GM23338 (cell line): Measurements from ENCODE around the gene NT5DC3. TPM values are rescaled to one million over a fixed set of nuclear protein-coding genes. Genes with fewer than 3 reads are reported as not detected.

Experiments used
- ATAC-seq: fragments of 200-7000 bp; cut with Tn5 transposase; 3 replicates; pipeline ENCODE4 v1.9.1; 2020
- DNase-seq: peaks from one replicate; pipeline ENCODE4 v3.0.0-alpha.2; 2015; ENCODE audit warnings: low spot score
- H2AFZ ChIP-seq: fragments of 200-600 bp; sonication (generic); 2 replicates; pipeline ENCODE4 v1.8.0; 2016; ENCODE audit warnings: antibody characterized with exemption, mild to moderate bottlenecking, moderate library complexity
- H3F3A ChIP-seq: fragments of 200-600 bp; sonication (generic); replicated peaks from 2 replicates; pipeline ENCODE4 v1.8.0; 2017; ENCODE audit warnings: antibody characterized with exemption, mixed run types, low read depth
- H3K27ac ChIP-seq: fragments of 200-600 bp; sonication (generic); 2 replicates; pipeline ENCODE4 v1.6.1; 2016; ENCODE audit warnings: low read depth
- H3K27me3 ChIP-seq: fragments of 200-600 bp; sonication (generic); 2 replicates; pipeline ENCODE4 v1.8.0; 2016; ENCODE audit warnings: mild to moderate bottlenecking, mixed run types, moderate library complexity; ENCODE audit not compliant: insufficient read depth
- H3K36me3 ChIP-seq: fragments of 200-600 bp; sonication (generic); 2 replicates; pipeline ENCODE4 v1.8.0; 2016; ENCODE audit warnings: mild to moderate bottlenecking; ENCODE audit not compliant: insufficient read depth
- H3K4me1 ChIP-seq: fragments of 200-600 bp; sonication (generic); 2 replicates; pipeline ENCODE4 v1.8.0; 2016; ENCODE audit warnings: mild to moderate bottlenecking, moderate library complexity; ENCODE audit not compliant: insufficient read depth
- H3K4me2 ChIP-seq: fragments of 200-600 bp; sonication (generic); 2 replicates; pipeline ENCODE4 v1.7.1; 2017; ENCODE audit warnings: mixed run types
- H3K4me3 ChIP-seq: fragments of 200-600 bp; sonication (generic); 2 replicates; pipeline ENCODE4 v1.6.1; 2016; ENCODE audit warnings: mixed run types
- H3K79me2 ChIP-seq: fragments of 200-600 bp; sonication (generic); replicated peaks from 2 replicates; pipeline ENCODE4 v1.8.0; 2017; ENCODE audit warnings: mild to moderate bottlenecking; ENCODE audit not compliant: insufficient read depth
- H3K9me2 ChIP-seq: fragments of 200-600 bp; sonication (generic); 2 replicates; pipeline ENCODE4 v1.8.0; 2017; ENCODE audit not compliant: insufficient read depth
- H4K20me1 ChIP-seq: fragments of 200-600 bp; sonication (generic); replicated peaks from 2 replicates; pipeline ENCODE4 v1.8.0; 2017; ENCODE audit warnings: mild to moderate bottlenecking; ENCODE audit not compliant: insufficient read depth
- H3K27ac Mint-ChIP-seq: 2 replicates; pipeline ENCODE4 v1.8.0; 2020; ENCODE audit warnings: inconsistent platforms, mild to moderate bottlenecking, moderate library complexity, mixed read lengths
- H3K27me3 Mint-ChIP-seq: 3 replicates; pipeline ENCODE4 v1.8.0; 2022; ENCODE audit warnings: low read depth, mild to moderate bottlenecking, moderate library complexity, mixed read lengths, inconsistent platforms; ENCODE audit not compliant: insufficient read depth, poor library complexity
- H3K36me3 Mint-ChIP-seq: 3 replicates; pipeline ENCODE4 v1.8.0; 2021; ENCODE audit warnings: low read depth, mild to moderate bottlenecking, inconsistent platforms, moderate library complexity, mixed read lengths
- H3K4me1 Mint-ChIP-seq: 3 replicates; pipeline ENCODE4 v1.8.0; 2020; ENCODE audit warnings: mild to moderate bottlenecking, inconsistent platforms, mixed read lengths
- H3K4me3 Mint-ChIP-seq: 3 replicates; pipeline ENCODE4 v1.8.0; 2021; ENCODE audit warnings: moderate library complexity, mild to moderate bottlenecking, inconsistent platforms, mixed read lengths
- H3K9me3 Mint-ChIP-seq: 3 replicates; pipeline ENCODE4 v1.8.0; 2020; ENCODE audit warnings: moderate library complexity, mild to moderate bottlenecking, inconsistent platforms, mixed read lengths
- CREB1 ChIP-seq: fragments of 250-450 bp; sonication (Bioruptor Pico); IDR thresholded peaks from 2 replicates; pipeline ENCODE4 v1.5.0; 2020; ENCODE audit warnings: low read depth, mild to moderate bottlenecking, moderate library complexity
- EZH2 ChIP-seq: fragments of 200-600 bp; sonication (generic); IDR thresholded peaks from one replicate; pipeline ENCODE4 v1.8.0; 2017; ENCODE audit warnings: antibody characterized with exemption, mild to moderate bottlenecking, low read depth; ENCODE audit not compliant: unreplicated experiment
- EZH2phosphoT487 ChIP-seq: fragments of 200-600 bp; sonication (generic); IDR thresholded peaks from one replicate; pipeline ENCODE4 v1.8.1; 2018; ENCODE audit warnings: antibody characterized with exemption; ENCODE audit not compliant: unreplicated experiment
- JUNB ChIP-seq: IDR thresholded peaks from one replicate; pipeline ENCODE4 v1.6.1; 2016; ENCODE audit warnings: antibody characterized with exemption; ENCODE audit not compliant: unreplicated experiment
- NANOG ChIP-seq: IDR thresholded peaks from 2 replicates; pipeline ENCODE4 v1.6.1; 2016; ENCODE audit warnings: antibody characterized with exemption, borderline replicate concordance
- POLR2AphosphoS5 ChIP-seq: IDR thresholded peaks from 2 replicates; pipeline ENCODE4 v1.6.1; 2016; ENCODE audit warnings: antibody characterized with exemption, low read depth
- STAT1 ChIP-seq: IDR thresholded peaks from one replicate; pipeline ENCODE4 v1.6.1; 2016; ENCODE audit warnings: antibody characterized with exemption; ENCODE audit not compliant: unreplicated experiment
- ZNF331 ChIP-seq: fragments of 250-450 bp; sonication (Bioruptor Pico); IDR thresholded peaks from 2 replicates; pipeline ENCODE4 v1.5.0; 2020; ENCODE audit warnings: low read depth, mild to moderate bottlenecking, moderate library complexity
- polyA plus RNA-seq: library from polyadenylated mRNA; unstranded; fragments of >200 nt; fragmentation: Nextera tagmentation; extraction: Ambion mirVana; gene quantifications from 2 replicates; pipeline ENCODE4 v1.2.1, GENCODE V29; 2016
- total RNA-seq: library from RNA; depleted of rRNA; stranded (reverse); fragments of >200 nt; shearing (Covaris generic); gene quantifications from 2 replicates; pipeline ENCODE4 v1.2.3, GENCODE V29; 2014
- TF ChIP-seq, protein P1 (sequence below): fragments of 250-450 bp; sonication (Bioruptor Pico); IDR thresholded peaks from 2 replicates; pipeline ENCODE4 v1.5.0; 2020; ENCODE audit warnings: mild to moderate bottlenecking, moderate library complexity
- TF ChIP-seq, protein P2 (sequence below): IDR thresholded peaks from 2 replicates; pipeline ENCODE4 v1.6.1; 2016; ENCODE audit warnings: antibody characterized with exemption

Gene NT5DC3
- total and polyA plus RNA-seq, 2 experiments from 2014 or later: 2.2 to 12.5 TPM

DNA sequence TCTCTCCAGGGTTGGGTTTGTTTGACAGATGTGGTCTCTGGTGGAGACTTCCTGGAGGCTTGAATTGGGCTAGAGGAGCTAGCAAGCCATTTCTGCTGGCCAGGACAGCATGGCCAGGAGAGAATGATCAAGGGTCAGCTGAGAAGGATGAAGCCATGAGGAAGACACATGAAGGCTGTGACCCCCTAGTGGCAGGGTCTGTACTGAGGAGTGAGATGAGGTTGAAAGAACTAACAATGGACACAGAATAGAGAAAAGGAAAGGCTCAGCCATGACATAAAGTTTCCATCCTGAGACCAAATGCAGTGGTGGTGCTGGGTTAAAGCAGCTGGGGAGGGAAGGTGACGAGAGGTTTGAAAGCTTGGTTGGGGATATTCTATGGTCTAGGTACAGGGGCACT is 89.9 kb downstream of the NT5DC3 start (continued):
- TF ChIP-seq, protein P1, sequence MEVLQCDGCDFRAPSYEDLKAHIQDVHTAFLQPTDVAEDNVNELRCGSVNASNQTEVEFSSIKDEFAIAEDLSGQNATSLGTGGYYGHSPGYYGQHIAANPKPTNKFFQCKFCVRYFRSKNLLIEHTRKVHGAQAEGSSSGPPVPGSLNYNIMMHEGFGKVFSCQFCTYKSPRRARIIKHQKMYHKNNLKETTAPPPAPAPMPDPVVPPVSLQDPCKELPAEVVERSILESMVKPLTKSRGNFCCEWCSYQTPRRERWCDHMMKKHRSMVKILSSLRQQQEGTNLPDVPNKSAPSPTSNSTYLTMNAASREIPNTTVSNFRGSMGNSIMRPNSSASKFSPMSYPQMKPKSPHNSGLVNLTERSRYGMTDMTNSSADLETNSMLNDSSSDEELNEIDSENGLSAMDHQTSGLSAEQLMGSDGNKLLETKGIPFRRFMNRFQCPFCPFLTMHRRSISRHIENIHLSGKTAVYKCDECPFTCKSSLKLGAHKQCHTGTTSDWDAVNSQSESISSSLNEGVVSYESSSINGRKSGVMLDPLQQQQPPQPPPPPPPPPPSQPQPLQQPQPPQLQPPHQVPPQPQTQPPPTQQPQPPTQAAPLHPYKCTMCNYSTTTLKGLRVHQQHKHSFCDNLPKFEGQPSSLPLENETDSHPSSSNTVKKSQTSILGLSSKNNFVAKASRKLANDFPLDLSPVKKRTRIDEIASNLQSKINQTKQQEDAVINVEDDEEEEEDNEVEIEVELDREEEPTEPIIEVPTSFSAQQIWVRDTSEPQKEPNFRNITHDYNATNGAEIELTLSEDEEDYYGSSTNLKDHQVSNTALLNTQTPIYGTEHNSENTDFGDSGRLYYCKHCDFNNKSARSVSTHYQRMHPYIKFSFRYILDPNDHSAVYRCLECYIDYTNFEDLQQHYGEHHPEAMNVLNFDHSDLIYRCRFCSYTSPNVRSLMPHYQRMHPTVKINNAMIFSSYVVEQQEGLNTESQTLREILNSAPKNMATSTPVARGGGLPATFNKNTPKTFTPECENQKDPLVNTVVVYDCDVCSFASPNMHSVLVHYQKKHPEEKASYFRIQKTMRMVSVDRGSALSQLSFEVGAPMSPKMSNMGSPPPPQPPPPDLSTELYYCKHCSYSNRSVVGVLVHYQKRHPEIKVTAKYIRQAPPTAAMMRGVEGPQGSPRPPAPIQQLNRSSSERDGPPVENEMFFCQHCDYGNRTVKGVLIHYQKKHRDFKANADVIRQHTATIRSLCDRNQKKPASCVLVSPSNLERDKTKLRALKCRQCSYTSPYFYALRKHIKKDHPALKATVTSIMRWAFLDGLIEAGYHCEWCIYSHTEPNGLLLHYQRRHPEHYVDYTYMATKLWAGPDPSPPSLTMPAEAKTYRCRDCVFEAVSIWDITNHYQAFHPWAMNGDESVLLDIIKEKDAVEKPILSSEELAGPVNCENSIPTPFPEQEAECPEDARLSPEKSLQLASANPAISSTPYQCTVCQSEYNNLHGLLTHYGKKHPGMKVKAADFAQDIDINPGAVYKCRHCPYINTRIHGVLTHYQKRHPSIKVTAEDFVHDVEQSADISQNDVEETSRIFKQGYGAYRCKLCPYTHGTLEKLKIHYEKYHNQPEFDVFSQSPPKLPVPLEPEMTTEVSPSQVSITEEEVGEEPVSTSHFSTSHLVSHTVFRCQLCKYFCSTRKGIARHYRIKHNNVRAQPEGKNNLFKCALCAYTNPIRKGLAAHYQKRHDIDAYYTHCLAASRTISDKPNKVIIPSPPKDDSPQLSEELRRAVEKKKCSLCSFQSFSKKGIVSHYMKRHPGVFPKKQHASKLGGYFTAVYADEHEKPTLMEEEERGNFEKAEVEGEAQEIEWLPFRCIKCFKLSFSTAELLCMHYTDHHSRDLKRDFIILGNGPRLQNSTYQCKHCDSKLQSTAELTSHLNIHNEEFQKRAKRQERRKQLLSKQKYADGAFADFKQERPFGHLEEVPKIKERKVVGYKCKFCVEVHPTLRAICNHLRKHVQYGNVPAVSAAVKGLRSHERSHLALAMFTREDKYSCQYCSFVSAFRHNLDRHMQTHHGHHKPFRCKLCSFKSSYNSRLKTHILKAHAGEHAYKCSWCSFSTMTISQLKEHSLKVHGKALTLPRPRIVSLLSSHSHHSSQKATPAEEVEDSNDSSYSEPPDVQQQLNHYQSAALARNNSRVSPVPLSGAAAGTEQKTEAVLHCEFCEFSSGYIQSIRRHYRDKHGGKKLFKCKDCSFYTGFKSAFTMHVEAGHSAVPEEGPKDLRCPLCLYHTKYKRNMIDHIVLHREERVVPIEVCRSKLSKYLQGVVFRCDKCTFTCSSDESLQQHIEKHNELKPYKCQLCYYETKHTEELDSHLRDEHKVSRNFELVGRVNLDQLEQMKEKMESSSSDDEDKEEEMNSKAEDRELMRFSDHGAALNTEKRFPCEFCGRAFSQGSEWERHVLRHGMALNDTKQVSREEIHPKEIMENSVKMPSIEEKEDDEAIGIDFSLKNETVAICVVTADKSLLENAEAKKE (CRISPR knock-in tag): no peak
- TF ChIP-seq ZNF331 (CRISPR knock-in tag): no peak

DNA sequence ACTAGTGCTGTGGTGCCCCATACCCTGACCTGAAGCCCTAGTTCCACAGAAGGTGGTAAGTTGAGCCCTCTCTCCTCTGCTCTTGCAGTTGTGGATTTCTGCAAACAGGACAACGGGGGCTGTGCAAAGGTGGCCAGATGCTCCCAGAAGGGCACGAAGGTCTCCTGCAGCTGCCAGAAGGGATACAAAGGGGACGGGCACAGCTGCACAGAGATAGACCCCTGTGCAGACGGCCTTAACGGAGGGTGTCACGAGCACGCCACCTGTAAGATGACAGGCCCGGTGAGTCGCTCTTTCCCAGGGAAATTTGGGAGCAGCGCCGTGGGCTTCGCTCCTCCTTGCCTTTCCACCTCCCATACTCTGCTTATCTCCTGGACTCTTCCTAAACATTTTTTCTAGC is 92.2 kb downstream of the NT5DC3 start:
- H3K9me3 Mint-ChIP-seq: no peaks in the 10 kb centered on the region
- ATAC-seq (no peak), DNase-seq (no peak)
- no peak overlapping the region for H3K27ac Mint-ChIP-seq
- peaks cover 4% of the 10 kb centered on the region for H3K27me3 Mint-ChIP-seq
- peaks cover 7% of the 10 kb centered on the region; the same call in 2 of the 3 replicates for H3K4me1 Mint-ChIP-seq
- H3K27me3 ChIP-seq: no peaks in the 10 kb centered on the region
- no peak overlapping the region for H3K4me3 Mint-ChIP-seq
- H3F3A ChIP-seq: no peaks in the 10 kb centered on the region
- H3K36me3 ChIP-seq: no peaks in the 10 kb centered on the region
- H3K79me2 ChIP-seq: no peaks in the 10 kb centered on the region
- H2AFZ ChIP-seq: no peak overlapping the region
- H3K4me1 ChIP-seq: no peaks in the 10 kb centered on the region
- H4K20me1 ChIP-seq: no peaks in the 10 kb centered on the region
- no peaks in the 10 kb centered on the region for H3K9me2 ChIP-seq
- no peak overlapping the region for H3K4me3 ChIP-seq
- no peak overlapping the region for H3K27ac ChIP-seq
- H3K4me2 ChIP-seq: no peak overlapping the region
- H3K36me3 Mint-ChIP-seq: no peaks in the 10 kb centered on the region
- TF ChIP-seq EZH2: no peak
- no peak for TF ChIP-seq CREB1
- TF ChIP-seq, protein P1 (CRISPR knock-in tag): no peak
- no peak for TF ChIP-seq ZNF331 (CRISPR knock-in tag)
- no peak for TF ChIP-seq STAT1
- no peak for TF ChIP-seq EZH2phosphoT487
- TF ChIP-seq, protein P2, sequence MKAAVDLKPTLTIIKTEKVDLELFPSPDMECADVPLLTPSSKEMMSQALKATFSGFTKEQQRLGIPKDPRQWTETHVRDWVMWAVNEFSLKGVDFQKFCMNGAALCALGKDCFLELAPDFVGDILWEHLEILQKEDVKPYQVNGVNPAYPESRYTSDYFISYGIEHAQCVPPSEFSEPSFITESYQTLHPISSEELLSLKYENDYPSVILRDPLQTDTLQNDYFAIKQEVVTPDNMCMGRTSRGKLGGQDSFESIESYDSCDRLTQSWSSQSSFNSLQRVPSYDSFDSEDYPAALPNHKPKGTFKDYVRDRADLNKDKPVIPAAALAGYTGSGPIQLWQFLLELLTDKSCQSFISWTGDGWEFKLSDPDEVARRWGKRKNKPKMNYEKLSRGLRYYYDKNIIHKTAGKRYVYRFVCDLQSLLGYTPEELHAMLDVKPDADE: no peak
- TF ChIP-seq JUNB: no peak
- TF ChIP-seq POLR2AphosphoS5: no peak
- no peak for TF ChIP-seq NANOG
